Measurements from ENCODE around the gene TBC1D19. TPM values are rescaled to one million over a fixed set of nuclear protein-coding genes. Genes with fewer than 3 reads are reported as not detected.
A peak's percentile ranks its signal among the peaks of the same experiment; 100 is the strongest.

Gene TBC1D19
- total and polyA plus RNA-seq, 9 of the 15 experiments (the other 6 are each of a cell fraction or from before 2014, with no cell fraction given), result 0.73 to 5.6 (median 3.7) TPM

GRCh38 chr4:26594778-26595177 is 10.9 kb downstream of the TBC1D19 start (continued):
- TF ChIP-seq CREB1 (IDR thresholded peaks at IDR 0.05) (no peak), CREB1 (CRISPR knock-in tag; IDR thresholded peaks at IDR 0.05) (no peak), CBX2 (IDR thresholded peaks at IDR 0.05; ENCODE audit: insufficient read depth, low read length, poor library complexity, severe bottlenecking) (no peak), ELF2 (CRISPR knock-in tag; IDR thresholded peaks at IDR 0.05) (no peak), MED1 (CRISPR knock-in tag; IDR thresholded peaks at IDR 0.05; ENCODE audit: borderline replicate concordance) (no peak), ID3 (CRISPR knock-in tag; IDR thresholded peaks at IDR 0.05) (no peak), ID3 (tag; IDR thresholded peaks at IDR 0.05) (0 out of 2 replicates have a peak, but pooled peaks have one; percentile 44), CTCFL (IDR thresholded peaks at IDR 0.05; ENCODE audit: borderline replicate concordance, insufficient read depth, low read depth, low read length, poor library complexity, severe bottlenecking) (no peak), SAFB (IDR thresholded peaks at IDR 0.05; ENCODE audit: borderline replicate concordance, low read depth, low read length) (no peak), VEZF1 (CRISPR knock-in tag; IDR thresholded peaks at IDR 0.05) (0 out of 2 replicates have a peak, but pooled peaks have one; percentile 16), CC2D1A (IDR thresholded peaks at IDR 0.05) (no peak), LCOR (CRISPR knock-in tag; IDR thresholded peaks at IDR 0.05) (no peak), ZKSCAN8 (CRISPR knock-in tag; IDR thresholded peaks at IDR 0.05) (no peak), TCFL5 (CRISPR knock-in tag; conservative IDR thresholded peaks at IDR 0.05) (no peak), BRF2 (IDR thresholded peaks at IDR 0.05; ENCODE audit: borderline replicate concordance, insufficient read depth, insufficient read length) (no peak), ETV1 (tag; conservative IDR thresholded peaks at IDR 0.05; ENCODE audit: low read depth) (0 out of 2 replicates have a peak, but pooled peaks have one; percentile 18), ZNF146 (CRISPR knock-in tag; IDR thresholded peaks at IDR 0.05; ENCODE audit: unreplicated experiment) (peak; percentile 55), SMARCB1 (IDR thresholded peaks at IDR 0.05; ENCODE audit: insufficient read length, low read depth) (no peak), CHD4 (IDR thresholded peaks at IDR 0.05; ENCODE audit: insufficient read depth, insufficient replicate concordance, low read depth, low read length, poor library complexity, severe bottlenecking) (peak; percentile 57), NCOA6 (IDR thresholded peaks at IDR 0.05) (no peak), ZNF445 (CRISPR knock-in tag; IDR thresholded peaks at IDR 0.05; ENCODE audit: low read depth) (no peak), ZC3H4 (CRISPR knock-in tag; IDR thresholded peaks at IDR 0.05; ENCODE audit: borderline replicate concordance) (no peak), FOXA3 (CRISPR knock-in tag; conservative IDR thresholded peaks at IDR 0.05 in 1 of 2, IDR thresholded peaks at IDR 0.05 in 1 of 2) (peak in 1 of 2 experiments; percentile 59; a peak in 1 of 4 replicates), GATA2 (CRISPR knock-in tag; IDR thresholded peaks at IDR 0.05) (no peak), ARID2 (IDR thresholded peaks at IDR 0.05) (no peak)
